GM12801 (cell line): ENCODE measurements around the gene ADAM10.

Experiments used
- CTCF ChIP-seq: IDR thresholded peaks from one replicate; pipeline ENCODE4 v1.5.1; 2011; ENCODE audit warnings: control low read depth; ENCODE audit not compliant: insufficient read length; ENCODE audit errors: extremely low read depth

ADAM10 gene

GRCh38 chr15:58639002-58639756 lies 110.3 kb downstream of the ADAM10 start:
- no peak for TF ChIP-seq CTCF

- no peak for TF ChIP-seq CTCF
These were observed 116.7 kb downstream of the ADAM10 start for GRCh38 chr15:58632789-58633188.

- no peak for TF ChIP-seq CTCF
These were observed 118.2 kb downstream of the ADAM10 start for GRCh38 chr15:58631319-58631718.

- no peak for TF ChIP-seq CTCF
These were observed 119.9 kb downstream of the ADAM10 start for GRCh38 chr15:58629625-58630024.

GRCh38 chr15:58628206-58628947 lies 121.1 kb downstream of the ADAM10 start:
- TF ChIP-seq CTCF = no peak

- no peak for TF ChIP-seq CTCF
These were observed 121.8 kb downstream of the ADAM10 start for GRCh38 chr15:58627701-58628100.

- no peak for TF ChIP-seq CTCF
These were observed 122.5 kb downstream of the ADAM10 start for GRCh38 chr15:58627046-58627445.
